D721Med (cell line): ENCODE measurements around the gene BAG5.

ENCODE experiments used
- DNase-seq: peaks from one replicate; pipeline ENCODE4 v3.0.0; 2011; ENCODE audit warnings: low spot score; ENCODE audit not compliant: insufficient read length
- FAIRE-seq: peaks from 2 replicates; lab custom pipeline; 2011; peaks lifted over from hg19 to GRCh38; lab: Jason Lieb, UNC
- TF ChIP-seq, protein P1 (sequence below): IDR thresholded peaks from 2 replicates; pipeline ENCODE4 v1.5.1; 2012; ENCODE audit warnings: mild to moderate bottlenecking, control low read depth; ENCODE audit not compliant: insufficient read depth; ENCODE audit errors: missing control alignments

The BAG5 gene

DNA sequence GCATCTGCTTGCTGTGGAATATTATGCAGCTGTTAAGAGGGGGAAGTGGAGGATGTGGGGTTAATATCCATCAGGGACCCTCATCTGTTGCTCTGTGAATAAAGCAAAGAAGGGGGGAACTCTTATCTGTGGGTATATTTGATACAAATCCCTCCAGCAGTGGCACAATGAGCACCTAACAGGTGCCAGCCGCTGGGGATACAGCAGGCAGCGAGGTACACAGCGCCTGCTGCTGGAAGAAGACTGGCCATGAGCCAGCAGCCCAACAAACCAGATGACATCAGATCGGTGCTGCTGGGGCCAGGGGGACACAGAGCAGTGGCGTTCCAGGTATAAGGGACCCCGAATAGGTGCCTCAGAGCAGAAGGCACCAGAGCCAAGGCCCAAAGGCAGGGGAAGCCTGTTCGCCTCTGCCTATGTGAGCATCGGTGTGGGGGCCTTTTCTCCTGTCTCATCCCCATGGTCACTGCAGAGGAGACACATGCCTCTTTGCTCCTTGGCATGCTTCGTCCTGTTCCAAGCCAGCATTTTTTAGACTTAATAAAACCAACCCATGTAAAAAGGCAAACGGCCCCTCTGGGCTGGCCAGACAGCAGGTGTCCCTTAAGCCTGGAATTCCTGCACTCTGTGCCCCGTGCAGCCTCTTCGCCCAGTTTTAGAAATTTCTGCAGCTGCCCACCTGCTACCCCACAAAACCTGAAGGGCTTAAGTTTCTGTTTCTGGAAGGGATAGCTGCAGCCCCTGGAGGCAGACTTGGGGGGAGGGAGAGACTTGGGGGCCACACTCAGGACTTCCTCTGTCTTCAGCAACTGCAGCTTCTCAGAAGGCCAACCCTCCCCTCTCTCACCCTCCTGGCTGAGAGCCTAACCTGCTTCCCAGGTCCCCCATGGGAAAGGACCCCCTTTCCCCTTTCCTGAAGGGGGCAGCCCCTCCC lies 38.2 kb downstream of the BAG5 start:
- DNase-seq (no peak), FAIRE-seq (no peak)
- TF ChIP-seq, protein P1, sequence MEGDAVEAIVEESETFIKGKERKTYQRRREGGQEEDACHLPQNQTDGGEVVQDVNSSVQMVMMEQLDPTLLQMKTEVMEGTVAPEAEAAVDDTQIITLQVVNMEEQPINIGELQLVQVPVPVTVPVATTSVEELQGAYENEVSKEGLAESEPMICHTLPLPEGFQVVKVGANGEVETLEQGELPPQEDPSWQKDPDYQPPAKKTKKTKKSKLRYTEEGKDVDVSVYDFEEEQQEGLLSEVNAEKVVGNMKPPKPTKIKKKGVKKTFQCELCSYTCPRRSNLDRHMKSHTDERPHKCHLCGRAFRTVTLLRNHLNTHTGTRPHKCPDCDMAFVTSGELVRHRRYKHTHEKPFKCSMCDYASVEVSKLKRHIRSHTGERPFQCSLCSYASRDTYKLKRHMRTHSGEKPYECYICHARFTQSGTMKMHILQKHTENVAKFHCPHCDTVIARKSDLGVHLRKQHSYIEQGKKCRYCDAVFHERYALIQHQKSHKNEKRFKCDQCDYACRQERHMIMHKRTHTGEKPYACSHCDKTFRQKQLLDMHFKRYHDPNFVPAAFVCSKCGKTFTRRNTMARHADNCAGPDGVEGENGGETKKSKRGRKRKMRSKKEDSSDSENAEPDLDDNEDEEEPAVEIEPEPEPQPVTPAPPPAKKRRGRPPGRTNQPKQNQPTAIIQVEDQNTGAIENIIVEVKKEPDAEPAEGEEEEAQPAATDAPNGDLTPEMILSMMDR: no peak

DNA sequence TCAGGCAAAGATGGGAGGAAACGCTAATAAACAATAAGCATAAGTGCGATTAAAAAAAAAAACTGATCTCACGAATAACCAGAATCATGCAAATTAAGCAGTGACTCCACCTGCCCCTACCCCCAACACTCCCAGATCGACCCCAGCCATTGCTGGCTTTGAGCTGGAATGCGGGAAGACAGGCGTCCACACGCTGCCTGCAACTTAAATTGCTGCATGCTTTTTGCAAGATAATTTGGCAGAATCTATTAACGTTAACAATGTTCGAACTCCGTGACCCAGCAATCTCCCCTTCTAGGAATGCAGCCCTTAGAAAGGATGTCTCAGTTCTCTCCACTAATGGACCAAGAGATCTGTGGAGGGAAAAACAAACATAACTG lies 38.9 kb downstream of the BAG5 start:
- FAIRE-seq (no peak), DNase-seq (no peak)
- TF ChIP-seq, protein P1: no peak

DNA sequence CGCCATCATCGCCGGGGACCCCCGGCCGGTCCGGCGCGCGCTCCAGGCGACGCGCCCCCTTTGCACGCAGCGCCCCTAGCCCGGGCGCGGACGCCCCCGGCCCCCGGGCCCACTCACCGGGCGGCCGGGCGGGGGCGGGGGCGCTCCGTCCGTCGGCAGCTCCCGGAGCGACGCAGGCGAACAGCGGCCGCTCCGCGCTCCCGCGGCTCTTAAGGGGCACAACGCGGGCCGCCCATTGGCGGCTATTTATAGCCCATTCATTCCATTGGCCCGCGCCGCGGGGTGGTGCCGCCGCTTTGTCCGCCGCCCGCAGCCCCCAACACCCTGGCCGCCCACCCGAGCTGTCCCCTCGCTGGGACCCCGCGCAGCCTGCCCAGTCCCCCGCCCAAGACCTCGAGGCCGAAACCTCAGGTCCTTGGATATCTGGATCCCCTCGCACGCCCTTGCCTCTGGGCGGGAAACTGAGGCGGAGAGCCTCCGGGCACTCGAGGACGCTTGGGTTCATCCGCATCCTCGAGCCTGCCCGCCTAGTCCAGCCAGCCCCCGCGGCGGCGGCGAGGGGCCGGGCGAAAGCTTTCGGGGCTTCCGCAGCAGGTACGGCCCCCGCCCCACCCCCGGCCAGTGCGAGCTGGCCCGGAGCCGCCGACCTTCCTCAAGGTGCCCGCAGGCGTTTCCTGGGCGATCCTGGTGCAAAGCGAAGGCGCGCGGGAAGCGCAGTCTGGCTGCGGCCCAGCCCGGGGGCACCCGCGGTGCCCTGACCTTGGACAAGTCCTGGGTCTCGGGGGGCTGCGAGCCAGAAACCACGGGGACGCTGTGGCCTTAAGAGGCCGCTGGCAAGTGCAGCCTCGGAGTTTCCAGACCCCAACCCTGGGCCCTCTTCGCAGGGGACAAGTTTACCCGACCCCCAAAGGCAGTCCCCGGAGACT lies 39.5 kb downstream of the BAG5 start, which contains the start of gene CKB:
TSS of gene CKB (minus strand) at position 182 of the 926 bp plus-strand sequence. CDS start 337 bp downstream, outside the sequence.
- TF ChIP-seq, protein P1: no peak
- peak; percentile 92 for DNase-seq
- FAIRE-seq: no peak

DNA sequence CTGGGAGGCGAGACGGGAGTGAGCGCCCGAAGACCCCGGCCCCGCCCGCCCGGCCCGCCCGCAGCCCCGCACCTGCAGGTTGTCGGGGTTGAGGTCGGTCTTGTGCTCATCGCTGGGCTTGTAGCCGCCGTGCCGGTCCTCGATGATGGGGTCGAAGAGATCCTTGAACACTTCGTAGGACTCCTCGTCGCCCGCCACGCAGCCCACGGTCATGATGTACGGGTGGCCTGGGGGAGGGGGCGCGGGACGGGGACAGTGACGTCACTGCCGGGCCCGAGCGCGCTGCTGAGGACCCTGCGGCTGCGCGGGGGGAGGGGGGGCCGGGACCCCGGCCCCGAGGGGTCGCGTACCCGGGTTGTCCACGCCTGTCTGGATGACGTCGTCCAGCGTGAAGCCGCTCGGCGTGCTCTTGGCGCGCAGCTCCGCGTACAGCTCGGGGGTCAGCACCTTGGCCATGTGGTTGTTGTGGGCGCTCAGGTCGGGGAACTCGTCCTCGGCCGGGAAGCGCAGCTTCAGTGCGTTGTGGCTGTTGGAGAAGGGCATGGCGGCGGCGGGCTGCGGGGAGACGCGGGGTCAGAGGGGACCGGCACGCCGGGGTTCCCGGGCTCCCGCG lies 40.4 kb downstream of the BAG5 start:
- DNase-seq (no peak), FAIRE-seq (no peak)
- TF ChIP-seq, protein P1: no peak

DNA sequence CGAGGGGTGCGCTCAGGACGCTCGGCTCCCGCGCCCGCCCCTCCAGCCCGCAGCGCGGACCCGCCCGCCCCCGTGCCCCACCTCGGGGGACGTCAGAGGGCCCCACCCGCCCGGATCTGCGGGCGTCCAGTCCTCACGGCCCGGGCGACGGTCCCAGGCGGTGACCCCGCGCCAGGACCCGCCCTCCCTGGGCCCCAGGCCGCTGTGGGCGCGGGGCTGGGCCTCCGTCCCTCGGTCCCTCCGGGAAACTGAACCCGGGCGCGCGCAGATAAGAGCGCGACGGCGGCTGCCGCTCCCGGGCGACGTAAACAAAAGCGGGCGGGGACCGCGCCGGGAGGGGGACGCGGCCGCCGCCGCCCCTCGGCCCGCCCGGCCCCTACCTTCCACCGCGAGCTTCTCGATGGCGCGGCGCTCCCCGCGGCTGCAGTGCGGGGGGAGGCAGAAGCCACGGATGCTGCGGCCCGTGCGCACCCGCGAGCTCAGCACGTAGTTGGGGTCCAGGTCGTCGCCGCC lies 41.0 kb downstream of the BAG5 start:
- FAIRE-seq (no peak), DNase-seq (no peak)
- TF ChIP-seq, protein P1: no peak

DNA sequence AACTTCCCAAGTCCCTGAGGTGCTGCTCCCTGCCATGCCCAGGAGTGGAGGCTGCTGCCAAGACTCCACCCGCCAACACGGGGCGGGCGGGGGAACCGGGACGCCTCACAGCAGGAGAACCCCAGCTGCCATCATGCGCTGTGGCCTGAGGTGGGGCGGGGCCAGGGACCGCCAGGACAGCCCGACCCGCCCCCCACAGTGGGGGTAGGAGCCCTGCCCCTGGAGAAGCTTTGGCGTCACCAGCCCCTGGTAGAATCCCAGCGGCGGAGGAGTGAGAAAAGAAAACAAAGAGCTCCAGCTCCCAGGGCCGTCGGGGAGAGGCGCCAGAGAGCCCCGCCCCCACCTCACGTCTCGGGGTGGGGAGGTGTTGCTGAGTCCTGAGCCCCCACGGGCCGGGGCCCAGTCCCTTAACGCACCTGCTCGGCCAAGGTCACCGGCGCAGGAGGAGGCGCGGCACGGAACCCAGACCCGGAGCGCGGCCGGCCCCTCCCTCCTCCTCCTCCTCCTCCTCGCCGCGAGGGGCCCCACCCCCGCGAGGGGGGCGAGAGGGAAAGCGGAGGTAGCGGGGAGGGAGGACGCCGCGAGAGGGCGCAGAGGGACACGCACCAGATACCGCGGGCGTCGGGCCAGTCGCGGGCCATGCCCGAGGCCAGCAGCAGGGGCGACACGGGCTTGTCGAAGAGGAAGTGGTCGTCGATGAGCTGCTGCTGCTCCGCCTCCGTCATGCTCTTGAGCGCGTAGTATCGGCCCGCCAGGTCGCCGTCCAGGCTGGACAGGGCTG lies 41.6 kb downstream of the BAG5 start:
- peak; percentile 86 for DNase-seq
- no peak for FAIRE-seq
- TF ChIP-seq, protein P1: peak; percentile 50
